HL-60 (cell line): ENCODE results near the gene COBL.

Experiments used
- DNase-seq, 2 experiments: peaks; one replicate each; pipeline ENCODE4 v3.0.0-alpha.2; 2010 to 2020; ENCODE audit warnings: low read depth in 1 of 2, low spot score in 1 of 2
- H3K27ac ChIP-seq: fragments of 250-450 bp; sonication (Bioruptor Pico); replicated peaks from 2 replicates; pipeline ENCODE4 v1.5.1; 2020; ENCODE audit warnings: mild to moderate bottlenecking, moderate library complexity
- H3K27me3 ChIP-seq: fragments of 250-450 bp; sonication (Bioruptor Pico); 2 replicates; pipeline ENCODE4 v1.5.1; 2021; ENCODE audit warnings: mild to moderate bottlenecking, moderate library complexity; ENCODE audit not compliant: insufficient read depth, poor library complexity, severe bottlenecking
- H3K4me3 ChIP-seq: replicated peaks from 2 replicates; pipeline ENCODE4 v1.5.1; 2011; ENCODE audit warnings: mild to moderate bottlenecking, control low read depth, low read length; ENCODE audit not compliant: insufficient read depth
- GABPA ChIP-seq: IDR thresholded peaks from 2 replicates; pipeline ENCODE4 v1.6.1; 2012; ENCODE audit warnings: low read depth
- POLR2AphosphoS5 ChIP-seq: IDR thresholded peaks from 2 replicates; pipeline ENCODE4 v1.6.1; 2012; ENCODE audit warnings: low read depth
- SPI1 ChIP-seq: IDR thresholded peaks from 2 replicates; pipeline ENCODE4 v1.6.1; 2012; ENCODE audit warnings: low read depth, mild to moderate bottlenecking, borderline replicate concordance
- TF ChIP-seq, protein P1 (sequence below): IDR thresholded peaks from one replicate; pipeline ENCODE4 v1.5.1; 2011; ENCODE audit warnings: low read length, control low read depth, inconsistent platforms; ENCODE audit not compliant: insufficient read depth
- TF ChIP-seq, protein P2 (sequence below): IDR thresholded peaks from 2 replicates; pipeline ENCODE4 v1.6.1; 2012; ENCODE audit warnings: low read depth; ENCODE audit not compliant: insufficient replicate concordance

Gene COBL

DNA sequence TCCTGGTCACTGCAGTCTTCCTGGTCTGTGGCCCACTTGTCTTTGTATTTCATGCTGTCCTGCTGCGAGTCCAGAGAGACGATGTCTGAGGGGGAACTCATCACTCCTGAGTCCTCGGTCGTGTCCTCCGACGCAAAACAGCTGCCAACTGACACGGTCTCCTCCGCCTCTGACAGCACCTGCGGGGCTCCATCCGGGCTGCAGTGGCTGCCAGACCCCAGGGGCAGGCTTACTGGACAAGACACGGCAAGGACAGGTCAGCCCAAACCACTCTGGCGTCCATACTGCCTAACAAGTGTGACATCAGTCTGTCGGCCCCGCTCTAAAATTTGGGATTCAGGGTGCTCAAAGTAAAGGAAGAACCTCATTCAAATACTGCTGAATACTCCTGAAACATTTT lies 273.1 kb downstream of the COBL start:
- DNase-seq: no peak
- TF ChIP-seq, protein P1, sequence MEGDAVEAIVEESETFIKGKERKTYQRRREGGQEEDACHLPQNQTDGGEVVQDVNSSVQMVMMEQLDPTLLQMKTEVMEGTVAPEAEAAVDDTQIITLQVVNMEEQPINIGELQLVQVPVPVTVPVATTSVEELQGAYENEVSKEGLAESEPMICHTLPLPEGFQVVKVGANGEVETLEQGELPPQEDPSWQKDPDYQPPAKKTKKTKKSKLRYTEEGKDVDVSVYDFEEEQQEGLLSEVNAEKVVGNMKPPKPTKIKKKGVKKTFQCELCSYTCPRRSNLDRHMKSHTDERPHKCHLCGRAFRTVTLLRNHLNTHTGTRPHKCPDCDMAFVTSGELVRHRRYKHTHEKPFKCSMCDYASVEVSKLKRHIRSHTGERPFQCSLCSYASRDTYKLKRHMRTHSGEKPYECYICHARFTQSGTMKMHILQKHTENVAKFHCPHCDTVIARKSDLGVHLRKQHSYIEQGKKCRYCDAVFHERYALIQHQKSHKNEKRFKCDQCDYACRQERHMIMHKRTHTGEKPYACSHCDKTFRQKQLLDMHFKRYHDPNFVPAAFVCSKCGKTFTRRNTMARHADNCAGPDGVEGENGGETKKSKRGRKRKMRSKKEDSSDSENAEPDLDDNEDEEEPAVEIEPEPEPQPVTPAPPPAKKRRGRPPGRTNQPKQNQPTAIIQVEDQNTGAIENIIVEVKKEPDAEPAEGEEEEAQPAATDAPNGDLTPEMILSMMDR: no peak
- TF ChIP-seq GABPA: no peak
- TF ChIP-seq, protein P2, sequence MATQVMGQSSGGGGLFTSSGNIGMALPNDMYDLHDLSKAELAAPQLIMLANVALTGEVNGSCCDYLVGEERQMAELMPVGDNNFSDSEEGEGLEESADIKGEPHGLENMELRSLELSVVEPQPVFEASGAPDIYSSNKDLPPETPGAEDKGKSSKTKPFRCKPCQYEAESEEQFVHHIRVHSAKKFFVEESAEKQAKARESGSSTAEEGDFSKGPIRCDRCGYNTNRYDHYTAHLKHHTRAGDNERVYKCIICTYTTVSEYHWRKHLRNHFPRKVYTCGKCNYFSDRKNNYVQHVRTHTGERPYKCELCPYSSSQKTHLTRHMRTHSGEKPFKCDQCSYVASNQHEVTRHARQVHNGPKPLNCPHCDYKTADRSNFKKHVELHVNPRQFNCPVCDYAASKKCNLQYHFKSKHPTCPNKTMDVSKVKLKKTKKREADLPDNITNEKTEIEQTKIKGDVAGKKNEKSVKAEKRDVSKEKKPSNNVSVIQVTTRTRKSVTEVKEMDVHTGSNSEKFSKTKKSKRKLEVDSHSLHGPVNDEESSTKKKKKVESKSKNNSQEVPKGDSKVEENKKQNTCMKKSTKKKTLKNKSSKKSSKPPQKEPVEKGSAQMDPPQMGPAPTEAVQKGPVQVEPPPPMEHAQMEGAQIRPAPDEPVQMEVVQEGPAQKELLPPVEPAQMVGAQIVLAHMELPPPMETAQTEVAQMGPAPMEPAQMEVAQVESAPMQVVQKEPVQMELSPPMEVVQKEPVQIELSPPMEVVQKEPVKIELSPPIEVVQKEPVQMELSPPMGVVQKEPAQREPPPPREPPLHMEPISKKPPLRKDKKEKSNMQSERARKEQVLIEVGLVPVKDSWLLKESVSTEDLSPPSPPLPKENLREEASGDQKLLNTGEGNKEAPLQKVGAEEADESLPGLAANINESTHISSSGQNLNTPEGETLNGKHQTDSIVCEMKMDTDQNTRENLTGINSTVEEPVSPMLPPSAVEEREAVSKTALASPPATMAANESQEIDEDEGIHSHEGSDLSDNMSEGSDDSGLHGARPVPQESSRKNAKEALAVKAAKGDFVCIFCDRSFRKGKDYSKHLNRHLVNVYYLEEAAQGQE: no peak
- TF ChIP-seq POLR2AphosphoS5: no peak
- no peak for TF ChIP-seq SPI1
- H3K27me3 ChIP-seq: no peaks in the 10 kb centered on the region
- no peak overlapping the region for H3K4me3 ChIP-seq
- H3K27ac ChIP-seq: no peak overlapping the region

DNA sequence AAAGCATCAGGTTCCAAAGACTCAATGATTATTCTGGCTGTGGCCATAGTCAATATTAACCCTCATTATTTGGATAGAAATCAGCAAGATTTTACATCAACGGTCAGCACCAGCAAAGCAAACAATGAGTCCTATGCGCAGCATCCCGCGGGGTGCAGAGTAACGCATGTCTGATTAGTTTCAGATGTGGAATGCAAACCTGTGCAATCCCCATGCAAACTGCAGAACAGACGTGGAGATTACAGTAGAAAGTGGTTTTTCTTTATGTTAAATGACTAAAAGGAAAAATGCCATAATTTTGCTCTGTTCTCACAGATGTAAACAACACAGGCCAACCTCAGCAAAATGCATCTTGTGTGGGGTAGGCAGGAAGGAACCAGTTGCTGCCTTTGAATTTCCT lies 275.8 kb downstream of the COBL start:
- Histone ChIP-seq H3K4me3 (no peak overlapping the region), H3K27ac (no peak overlapping the region), H3K27me3 (no peaks in the 10 kb centered on the region)
- TF ChIP-seq, protein P2: no peak
- TF ChIP-seq GABPA: no peak
- TF ChIP-seq, protein P1: no peak
- no peak for TF ChIP-seq SPI1
- no peak for TF ChIP-seq POLR2AphosphoS5
- no peak for DNase-seq

DNA sequence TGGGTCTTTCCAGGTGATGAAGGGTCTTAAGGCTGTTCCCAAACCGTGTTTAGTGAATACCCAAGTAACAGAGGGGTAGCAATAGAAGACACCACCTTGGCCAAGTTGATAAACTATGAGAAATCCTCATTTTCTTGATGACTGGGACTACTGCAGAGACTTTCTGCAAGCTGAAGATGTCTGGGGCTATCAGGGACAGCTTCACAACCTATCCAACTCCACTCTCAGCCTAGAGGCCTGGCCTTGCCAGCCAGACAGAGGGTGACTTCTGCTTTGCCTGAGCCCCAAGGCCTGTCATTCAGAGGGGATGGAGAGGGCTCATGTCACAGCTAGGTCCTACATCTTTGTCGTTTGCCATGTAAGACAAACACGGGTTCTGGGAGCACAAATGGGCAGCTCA lies 278.0 kb downstream of the COBL start:
- TF ChIP-seq POLR2AphosphoS5: no peak
- no peak for TF ChIP-seq SPI1
- TF ChIP-seq, protein P2: no peak
- TF ChIP-seq, protein P1: no peak
- no peak for TF ChIP-seq GABPA

More for the DNA sequence above, 278.0 kb downstream of the COBL start:
- peaks cover under 1% of the 10 kb centered on the region for H3K27me3 ChIP-seq
- H3K27ac ChIP-seq: no peak overlapping the region
- no peak overlapping the region for H3K4me3 ChIP-seq
- no peak for DNase-seq
